Measurements from ENCODE around the gene LRRC23. TPM values are rescaled to one million over a fixed set of nuclear protein-coding genes. Genes with fewer than 3 reads are reported as not detected.
A peak's percentile ranks its signal among the peaks of the same experiment; 100 is the strongest.

Gene LRRC23
- total RNA-seq, 3 donors from 2014 or later = 7.4 to 15.4 (median 10.8) TPM

GRCh38 chr12:6938353-6939190 is 34.0 kb downstream of the LRRC23 start:
- H3K9me3 ChIP-seq = no peaks in the 10 kb centered on the region
- H3K4me1 ChIP-seq = peaks cover 15 to 27% of the 10 kb centered on the region in 2 donors
- TF ChIP-seq POLR2A (IDR thresholded peaks at IDR 0.05) = no peak
- peak in 1 of 3 donors; percentile 7 for TF ChIP-seq POLR2AphosphoS5 (IDR thresholded peaks at IDR 0.05)
- TF ChIP-seq CTCF (IDR thresholded peaks at IDR 0.05) = no peak
- DNase-seq (ENCODE audit: low spot score in 2 of 2) = no peak
- H3K4me3 ChIP-seq = peak overlapping the region; percentile 60 to 69 (median 62)
- peak overlapping the region; percentile 96 to 99 for H3K27ac ChIP-seq
- intact Hi-C loops (cut with DNase I; ENCODE audit: low total_unique reads) = no loop called here
- no peaks in the 10 kb centered on the region for H3K36me3 ChIP-seq
- H3K27me3 ChIP-seq = no peaks in the 10 kb centered on the region

GRCh38 chr12:6939191-6939540 is 34.5 kb downstream of the LRRC23 start:
- no peak overlapping the region for H3K4me3 ChIP-seq
- no peak for DNase-seq (ENCODE audit: low spot score in 2 of 2)
- peaks cover 15 to 21% of the 10 kb centered on the region in 2 donors for H3K4me1 ChIP-seq
- H3K27ac ChIP-seq = peak overlapping the region; percentile 96 to 99
- no peaks in the 10 kb centered on the region for H3K9me3 ChIP-seq
- no peaks in the 10 kb centered on the region for H3K36me3 ChIP-seq
- no peaks in the 10 kb centered on the region for H3K27me3 ChIP-seq
- intact Hi-C loops (cut with DNase I; ENCODE audit: low total_unique reads) = no loop called here
- TF ChIP-seq POLR2AphosphoS5 (IDR thresholded peaks at IDR 0.05) (peak in 1 of 3 donors; percentile 15), POLR2A (IDR thresholded peaks at IDR 0.05) (no peak)

GRCh38 chr12:6941267-6941666 is 36.6 kb downstream of the LRRC23 start:
- no peak for TF ChIP-seq POLR2A (IDR thresholded peaks at IDR 0.05)
- no peak for TF ChIP-seq CTCF (IDR thresholded peaks at IDR 0.05)
- no peak for TF ChIP-seq POLR2AphosphoS5 (IDR thresholded peaks at IDR 0.05)
- Histone ChIP-seq H3K9me3 (no peaks in the 10 kb centered on the region), H3K27me3 (no peaks in the 10 kb centered on the region), H3K4me3 (no peak overlapping the region), H3K4me1 (peaks cover 22 to 25% of the 10 kb centered on the region in 2 donors), H3K27ac (peak overlapping the region; percentile 56 to 97), H3K36me3 (no peaks in the 10 kb centered on the region)
- no peak for DNase-seq (ENCODE audit: low spot score in 2 of 2)
- intact Hi-C loops (cut with DNase I; ENCODE audit: low total_unique reads) = loop anchor here (10.0 kb wide), 1 partner anchor 174 kb away; no protein-coding TSS in a partner anchor

- intact Hi-C loops (cut with DNase I; ENCODE audit: low total_unique reads) = loop anchor here (10.0 kb wide), 1 partner anchor 173 kb away; no protein-coding TSS in a partner anchor
- H3K27me3 ChIP-seq = no peaks in the 10 kb centered on the region
- no peak overlapping the region for H3K4me3 ChIP-seq
- no peak for DNase-seq (ENCODE audit: low spot score in 2 of 2)
- H3K4me1 ChIP-seq = peaks cover 22 to 28% of the 10 kb centered on the region in 2 donors
- peak overlapping the region; percentile 56 to 97 for H3K27ac ChIP-seq
- H3K36me3 ChIP-seq = no peaks in the 10 kb centered on the region
- H3K9me3 ChIP-seq = no peaks in the 10 kb centered on the region
- TF ChIP-seq POLR2A (IDR thresholded peaks at IDR 0.05) = no peak
- TF ChIP-seq POLR2AphosphoS5 (IDR thresholded peaks at IDR 0.05) = no peak
- no peak for TF ChIP-seq CTCF (IDR thresholded peaks at IDR 0.05)
These were observed 37.2 kb downstream of the LRRC23 start for GRCh38 chr12:6941782-6942181.

GRCh38 chr12:6942331-6942665 is 37.7 kb downstream of the LRRC23 start:
- Histone ChIP-seq H3K27ac (peak overlapping the region; percentile 96 to 97), H3K4me1 (peaks cover 22 to 32% of the 10 kb centered on the region in 2 donors), H3K4me3 (no peak overlapping the region), H3K36me3 (no peaks in the 10 kb centered on the region), H3K9me3 (no peaks in the 10 kb centered on the region), H3K27me3 (no peaks in the 10 kb centered on the region)
- no peak for DNase-seq (ENCODE audit: low spot score in 2 of 2)
- intact Hi-C loops (cut with DNase I; ENCODE audit: low total_unique reads) = loop anchor here (10.0 kb wide), 1 partner anchor 173 kb away; no protein-coding TSS in a partner anchor
- TF ChIP-seq POLR2A (IDR thresholded peaks at IDR 0.05) (no peak), CTCF (IDR thresholded peaks at IDR 0.05) (no peak), POLR2AphosphoS5 (IDR thresholded peaks at IDR 0.05) (peak in 1 of 3 donors; percentile 7)

Measured in breast epithelium (tissue), 4 donors.